HepG2 (cell line): ENCODE measurements around the gene AP1AR. TPM values are rescaled to one million over a fixed set of nuclear protein-coding genes. Genes with fewer than 3 reads are reported as not detected.
"Not testable (repeated sequence)": the region's sequence is repeated elsewhere in the genome, so short reads cannot be mapped to it uniquely, and the experiment has no call there.

Source experiments
- JUNB ChIP-seq: sonication (generic); formaldehyde crosslinking; IDR thresholded peaks from 2 replicates; pipeline ENCODE4 v1.8.0; 2022; ENCODE audit warnings: missing genetic modification reagents, mild to moderate bottlenecking, borderline replicate concordance
- PHF21A ChIP-seq: sonication (generic); formaldehyde crosslinking; IDR thresholded peaks from 2 replicates; pipeline ENCODE4 v1.5.0; 2020; ENCODE audit warnings: mild to moderate bottlenecking, missing genetic modification reagents
- TBX2 ChIP-seq: sonication (generic); formaldehyde crosslinking; IDR thresholded peaks from 2 replicates; pipeline ENCODE4 v1.5.0; 2020; ENCODE audit warnings: missing genetic modification reagents, mild to moderate bottlenecking, borderline replicate concordance
- TCF12 ChIP-seq, 2 experiments: fragments of 450-650 bp in 1 of 2; sonication (generic) in 1 of 2; formaldehyde crosslinking in 1 of 2; IDR thresholded peaks; 2 replicates each; pipeline versions ENCODE4 v1.6.1 to v1.8.0; 2017 to 2022; ENCODE audit warnings: antibody characterized with exemption in 1 of 2, mild to moderate bottlenecking in 1 of 2, missing genetic modification reagents in 1 of 2, moderate library complexity in 1 of 2
- THAP9 ChIP-seq: sonication (generic); formaldehyde crosslinking; IDR thresholded peaks from 2 replicates; pipeline ENCODE4; 2020; ENCODE audit warnings: missing genetic modification reagents, mild to moderate bottlenecking, borderline replicate concordance
- YEATS4 ChIP-seq: sonication (generic); formaldehyde crosslinking; IDR thresholded peaks from 2 replicates; pipeline ENCODE4 v1.4.0; 2020; ENCODE audit warnings: missing genetic modification reagents, borderline replicate concordance
- ZNF12 ChIP-seq: sonication (generic); formaldehyde crosslinking; IDR thresholded peaks from 2 replicates; pipeline ENCODE4 v1.5.0; 2020; ENCODE audit warnings: missing genetic modification reagents
- ZNF691 ChIP-seq: sonication (generic); formaldehyde crosslinking; IDR thresholded peaks from 2 replicates; pipeline ENCODE4 v1.4.0; 2020; ENCODE audit warnings: missing genetic modification reagents, low read depth, mild to moderate bottlenecking, borderline replicate concordance
- polyA plus RNA-seq, 8 experiments: library from polyadenylated mRNA; depleted of rRNA in 3 of 8; stranded (reverse) in 7 of 8; unstranded in 1 of 8; fragments of >200 nt; fragmentation: Illumina TruSeq in 4 of 8; extraction: Trizol in 4 of 8; gene quantifications; 2 replicates each; pipeline versions ENCODE4 v1.2.1 to v1.2.3, GENCODE V29; 2011 to 2016; ENCODE audit warnings: low read depth in 4 of 8, missing spikeins in 1 of 8, mixed read lengths in 1 of 8; ENCODE audit not compliant: insufficient read depth in 1 of 8
- total RNA-seq, 5 experiments: library from RNA; depleted of rRNA; stranded (reverse); fragments of >200 nt; fragmentation: Illumina TruSeq; extraction: Trizol; gene quantifications; 2 replicates each; pipeline ENCODE4 v1.2.3, GENCODE V29; 2016; ENCODE audit warnings: low read depth in 1 of 5

The AP1AR gene
- total and polyA plus RNA-seq, 2 of the 13 experiments (the other 11 are each of a cell fraction or from before 2014, with no cell fraction given) = 24.9 to 39.9 TPM

GRCh38 chr4:112208137-112209095 is 23.2 kb upstream of the AP1AR start (continued):
- TF ChIP-seq THAP9 (CRISPR knock-in tag) = 0 out of 2 replicates have a peak, but pooled peaks have one; percentile 43
- TF ChIP-seq ZNF12 (CRISPR knock-in tag) = peak; percentile 61; the same call in 1 of the 2 replicates
- 0 out of 2 replicates have a peak, but pooled peaks have one; percentile 70 for TF ChIP-seq JUNB
- TF ChIP-seq TCF12 (IDR thresholded peaks at IDR 0.05) = not testable (repeated sequence)
- TF ChIP-seq TCF12 (CRISPR knock-in tag; IDR thresholded peaks at IDR 0.05) = peak; percentile 66; the same call in 1 of the 2 replicates
- peak; percentile 74 for TF ChIP-seq YEATS4 (CRISPR knock-in tag)
- peak; percentile 57; the same call in 1 of the 2 replicates for TF ChIP-seq ZNF691
- TF ChIP-seq TBX2 = peak; percentile 89
- peak; percentile 96 for TF ChIP-seq PHF21A
